NCI-H82 (cell line): ENCODE data around the gene MOG.
A peak's percentile ranks its signal among the peaks of the same experiment; 100 is the strongest.

Experiments used
- DNase-seq: peaks from one replicate; lab custom pipeline; 2025; lab: John Stamatoyannopoulos, UW

MOG gene

GRCh38 chr6:29656798-29657197 is at the start of gene MOG:
Gene MOG, plus strand, starts transcription at chr6:29657092. Its CDS starts 118 bp downstream, at chr6:29657210.
- no peak for DNase-seq

DNA sequence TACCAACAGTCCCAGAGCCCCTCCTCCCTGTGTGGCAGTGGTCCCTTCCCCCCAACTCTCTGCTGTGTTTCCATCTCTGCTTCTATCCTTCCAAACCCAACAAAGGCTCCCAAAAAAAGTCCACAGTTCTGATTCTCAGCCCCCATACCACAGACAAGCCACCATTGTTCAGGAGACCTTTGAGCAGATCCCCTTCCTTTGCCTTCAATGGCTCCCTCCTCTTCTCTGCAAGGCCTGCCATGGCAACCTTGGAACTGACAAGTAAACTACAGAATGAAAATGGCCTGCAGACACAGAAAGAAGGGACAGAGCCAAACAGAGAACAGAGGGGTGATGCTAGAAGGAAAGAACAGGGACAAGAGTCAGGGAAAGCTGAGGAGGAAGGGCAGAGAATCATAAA is 48.8 kb upstream of the MOG start:
- no peak for DNase-seq

DNA sequence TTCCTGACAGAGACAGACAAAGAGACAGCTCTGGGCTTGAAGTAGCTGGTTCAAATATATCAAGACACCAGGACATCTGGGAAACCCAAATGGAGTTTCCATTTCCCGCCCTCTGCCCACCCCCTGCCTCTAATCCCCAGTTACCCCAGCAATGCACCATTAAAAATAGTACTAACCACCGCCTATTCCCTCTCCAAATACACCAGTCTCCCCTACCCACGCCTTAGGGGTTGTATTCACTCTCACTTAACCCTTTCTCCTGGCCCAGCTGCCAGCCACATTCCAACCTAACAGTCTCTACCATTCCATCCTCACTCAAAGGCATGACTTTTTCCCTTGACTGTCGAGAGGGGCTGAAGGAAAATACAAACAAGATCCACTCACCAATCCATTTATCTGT is 46.4 kb upstream of the MOG start:
- no peak for DNase-seq

DNA sequence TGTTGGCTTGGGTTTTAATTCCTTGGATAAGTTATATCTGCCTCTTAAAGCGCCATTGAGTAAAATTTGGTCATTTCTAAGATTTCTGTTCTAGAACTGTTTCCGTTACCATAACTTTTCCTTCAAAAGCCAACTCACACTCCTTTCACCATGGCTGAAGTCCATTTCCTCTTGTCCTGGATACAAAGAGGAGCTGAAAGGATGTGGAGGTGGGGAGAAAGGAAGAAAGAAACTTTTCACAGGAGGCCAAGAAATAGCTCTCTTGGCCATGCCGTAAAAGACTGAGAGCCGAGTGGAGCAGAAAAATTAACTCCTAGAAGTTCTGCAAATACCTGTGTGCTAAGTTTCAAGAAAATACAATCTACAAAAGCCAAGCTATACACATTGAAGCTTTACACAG is 45.5 kb upstream of the MOG start:
- DNase-seq, result no peak

DNA sequence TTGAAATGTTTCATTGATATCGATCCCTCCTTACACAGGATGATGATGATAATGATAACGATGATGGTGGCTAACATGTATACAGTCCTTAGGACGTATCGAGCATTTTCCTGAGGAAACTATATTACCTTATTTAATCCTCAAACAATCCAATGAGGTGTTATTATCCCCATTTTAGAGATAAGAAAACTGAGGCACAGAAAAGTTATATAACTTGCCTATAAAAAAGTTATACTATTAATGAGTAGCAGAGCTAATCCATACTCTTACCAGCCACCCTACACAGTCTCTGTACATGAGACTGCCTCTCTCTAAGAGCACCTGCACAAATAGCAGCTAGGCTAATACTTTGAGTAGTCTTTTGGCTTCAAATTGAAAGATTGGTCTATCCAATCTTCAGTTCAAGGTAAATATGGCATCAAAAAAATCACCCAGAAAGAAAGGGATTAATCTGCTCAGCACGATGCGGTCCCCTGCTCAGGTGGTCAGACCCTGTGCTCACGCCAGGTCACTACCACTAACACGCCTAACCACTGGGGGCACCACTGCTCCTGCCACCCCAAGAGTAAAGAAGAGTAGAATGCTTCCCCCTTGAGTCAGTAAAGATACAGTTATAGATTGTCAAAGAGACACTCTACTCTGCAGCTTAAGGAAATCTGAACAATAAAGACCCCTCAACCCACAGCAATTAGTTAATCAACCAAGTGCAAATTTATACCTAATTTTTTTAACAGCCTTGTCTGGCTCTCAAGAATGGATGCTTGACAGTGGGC is 38.9 kb upstream of the MOG start:
- peak; percentile 10 for DNase-seq

DNA sequence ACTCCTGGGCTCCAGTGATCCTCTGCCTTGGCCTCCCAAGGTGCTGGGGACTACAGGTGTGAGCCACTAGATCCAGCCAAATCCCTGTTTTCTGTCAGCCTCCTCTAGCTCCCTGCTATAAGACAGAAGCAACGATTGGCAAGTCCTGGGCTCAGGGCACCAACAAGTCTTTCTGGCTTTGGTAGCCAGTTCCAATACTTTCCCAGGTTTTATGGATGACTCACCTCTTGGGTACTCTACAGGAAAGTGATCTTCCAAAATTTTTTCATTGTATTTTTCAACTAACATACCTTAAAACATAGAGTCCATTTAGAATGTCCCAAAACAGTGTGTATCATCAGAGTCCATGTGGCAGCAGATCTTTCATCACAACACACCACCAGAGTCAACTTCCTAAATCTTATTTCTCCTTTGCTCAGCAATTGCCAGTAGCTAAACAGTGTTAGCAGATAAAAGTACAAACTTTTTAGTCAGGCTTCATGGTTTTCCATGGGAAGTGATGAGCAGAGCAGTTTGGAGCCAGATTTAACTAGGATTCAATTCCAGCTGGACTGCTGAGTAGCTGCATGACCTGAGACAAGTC is 37.2 kb upstream of the MOG start:
- DNase-seq, result no peak

- DNase-seq, result no peak
Measured at GRCh38 chr6:29620630-29621029, 36.3 kb upstream of the MOG start.

- DNase-seq, result no peak
Measured at GRCh38 chr6:29624520-29624961, 32.4 kb upstream of the MOG start.

- DNase-seq, result no peak
Measured at GRCh38 chr6:29625337-29625930, 31.5 kb upstream of the MOG start.

GRCh38 chr6:29626948-29627754 is 29.7 kb upstream of the MOG start:
- peak; percentile 46 for DNase-seq

DNA sequence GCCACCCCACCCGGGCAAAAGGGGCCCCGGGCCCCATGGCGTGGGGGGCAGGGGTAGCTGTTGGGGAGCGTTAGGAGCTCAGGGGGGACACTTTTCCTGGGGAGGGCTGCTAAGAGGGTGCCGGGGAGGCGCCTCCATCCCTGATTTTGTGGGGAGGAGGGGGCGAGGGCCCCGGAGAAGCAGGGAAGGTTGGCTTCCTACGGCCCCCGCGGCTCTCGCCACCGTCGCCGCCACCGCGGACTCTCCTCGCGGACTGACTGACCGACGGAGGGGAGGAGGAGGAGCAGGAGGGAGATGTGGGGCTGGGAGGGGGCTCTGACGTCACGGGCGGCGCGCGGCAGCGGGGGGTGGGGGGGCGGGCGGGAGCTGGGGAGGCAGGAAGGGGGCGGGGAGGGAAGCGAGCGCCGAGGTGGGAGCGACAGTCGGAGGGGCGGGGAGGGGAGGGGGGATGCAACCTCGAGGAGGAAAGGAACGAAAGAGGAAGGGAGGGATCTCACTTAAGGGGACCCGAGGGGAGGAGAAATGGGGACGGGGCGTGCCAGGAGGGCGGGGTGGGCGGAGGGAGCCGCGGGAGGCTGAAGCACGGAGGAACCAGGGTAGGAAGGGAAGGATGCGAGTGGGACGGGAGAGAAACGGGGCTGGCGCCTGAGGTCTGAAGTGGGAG is 29.0 kb upstream of the MOG start:
- peak; percentile 94 for DNase-seq

DNA sequence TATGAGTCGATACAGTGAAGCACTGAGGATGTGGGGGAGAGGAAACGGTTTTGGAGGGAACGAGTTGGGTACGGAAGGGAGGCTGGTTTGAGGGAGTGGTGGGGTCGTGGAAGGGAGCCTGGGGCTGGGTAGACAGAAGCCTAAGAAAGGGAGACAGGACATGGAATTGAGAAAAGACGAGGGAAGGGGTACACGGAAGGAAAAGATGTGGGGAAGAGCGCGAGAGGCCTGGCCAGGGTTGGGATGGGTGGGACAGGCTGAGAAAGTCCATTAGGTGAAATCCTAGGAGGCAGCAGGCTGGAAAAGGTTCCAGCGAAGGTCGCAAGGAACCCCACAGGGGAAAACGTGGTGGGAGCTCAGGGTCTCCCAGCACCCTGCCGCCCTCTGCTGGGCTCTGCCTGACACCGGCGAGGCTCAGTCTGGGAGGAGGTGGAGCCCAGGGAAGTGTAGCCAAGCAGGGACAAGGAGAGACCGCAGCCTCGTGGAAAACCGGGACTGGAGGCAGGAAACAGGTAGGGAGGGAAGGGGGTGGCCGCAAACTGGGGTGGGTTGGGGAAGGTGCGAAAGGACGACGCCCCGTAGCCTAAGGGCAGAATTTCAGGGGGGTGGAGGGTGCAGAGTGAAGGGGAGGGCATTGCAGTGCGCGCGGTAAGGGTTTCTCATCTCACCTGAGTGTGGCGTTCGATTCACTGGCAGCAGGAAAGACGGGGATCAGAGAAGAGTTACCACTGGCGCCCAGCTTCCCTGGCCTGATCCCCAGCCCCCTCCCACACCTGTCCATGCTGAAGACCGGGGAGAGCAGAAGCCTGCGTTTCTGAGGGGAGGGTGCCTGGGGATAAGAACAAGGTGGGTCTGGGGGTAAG is 28.2 kb upstream of the MOG start:
- DNase-seq, result peak; percentile 97

DNA sequence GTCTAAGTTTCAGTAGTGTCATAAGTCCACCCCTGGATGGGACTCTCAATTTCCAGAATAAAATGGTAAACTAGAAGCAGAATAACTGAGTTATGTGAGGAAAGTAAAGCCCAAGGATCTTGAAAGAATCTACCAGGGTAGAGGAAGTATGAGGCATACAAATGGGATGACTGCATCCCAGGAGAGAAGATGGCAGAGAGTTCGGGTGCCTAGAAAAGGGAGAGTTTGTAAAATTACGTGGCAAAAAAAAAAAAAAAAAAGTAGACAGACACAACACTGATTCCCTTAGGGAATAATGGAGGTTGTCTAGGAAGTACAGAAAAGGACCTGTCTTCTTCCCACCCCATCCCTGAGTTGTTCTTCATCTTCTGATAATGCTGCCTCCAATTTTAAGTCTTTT is 27.3 kb upstream of the MOG start:
- no peak for DNase-seq

GRCh38 chr6:29630315-29630714 is 26.6 kb upstream of the MOG start:
- DNase-seq, result no peak

GRCh38 chr6:29631209-29631810 is 25.6 kb upstream of the MOG start:
- DNase-seq, result peak; percentile 23

DNA sequence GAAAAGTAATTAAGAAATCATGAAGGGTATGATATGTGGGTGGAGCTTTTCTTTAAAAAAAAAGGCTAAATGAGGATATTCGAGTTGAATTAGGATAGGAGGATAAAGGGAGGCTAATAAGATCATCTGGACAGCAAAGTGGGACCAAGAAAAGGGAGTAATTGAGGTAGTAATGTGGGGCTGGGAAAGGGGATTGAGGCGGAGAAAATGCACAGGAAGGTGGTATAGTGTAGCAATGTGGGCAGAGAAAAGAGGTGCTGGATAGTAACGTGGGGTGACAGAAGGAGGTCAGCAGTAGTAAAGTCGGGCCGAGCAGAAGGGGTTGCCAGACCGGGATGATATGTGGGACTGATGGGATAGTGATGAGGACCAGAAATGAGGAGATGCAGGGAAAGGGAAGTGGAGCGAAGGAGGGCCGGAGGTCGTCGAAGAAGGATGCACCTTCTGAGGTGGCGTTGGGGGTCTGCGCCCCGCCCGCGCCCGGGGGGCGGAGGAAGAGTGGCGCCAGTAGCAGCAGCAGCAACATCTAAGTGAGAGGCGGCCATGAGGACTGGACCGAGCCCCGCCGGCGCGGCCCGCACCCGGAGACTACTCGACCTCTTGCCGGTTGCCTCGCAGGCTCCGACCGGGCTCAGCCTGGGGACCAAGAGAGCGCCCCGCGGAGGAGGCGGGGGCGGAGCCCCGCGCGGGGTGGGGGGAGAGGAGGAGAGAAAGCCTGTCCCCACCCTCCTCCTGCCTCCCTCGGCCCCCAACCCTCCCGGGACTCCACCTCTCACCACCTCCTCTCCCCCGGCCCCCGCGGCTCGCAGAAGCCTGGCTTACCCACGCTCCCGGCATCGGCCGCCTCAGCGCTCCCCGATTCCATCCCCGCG is 24.8 kb upstream of the MOG start:
- DNase-seq, result peak; percentile 82

DNA sequence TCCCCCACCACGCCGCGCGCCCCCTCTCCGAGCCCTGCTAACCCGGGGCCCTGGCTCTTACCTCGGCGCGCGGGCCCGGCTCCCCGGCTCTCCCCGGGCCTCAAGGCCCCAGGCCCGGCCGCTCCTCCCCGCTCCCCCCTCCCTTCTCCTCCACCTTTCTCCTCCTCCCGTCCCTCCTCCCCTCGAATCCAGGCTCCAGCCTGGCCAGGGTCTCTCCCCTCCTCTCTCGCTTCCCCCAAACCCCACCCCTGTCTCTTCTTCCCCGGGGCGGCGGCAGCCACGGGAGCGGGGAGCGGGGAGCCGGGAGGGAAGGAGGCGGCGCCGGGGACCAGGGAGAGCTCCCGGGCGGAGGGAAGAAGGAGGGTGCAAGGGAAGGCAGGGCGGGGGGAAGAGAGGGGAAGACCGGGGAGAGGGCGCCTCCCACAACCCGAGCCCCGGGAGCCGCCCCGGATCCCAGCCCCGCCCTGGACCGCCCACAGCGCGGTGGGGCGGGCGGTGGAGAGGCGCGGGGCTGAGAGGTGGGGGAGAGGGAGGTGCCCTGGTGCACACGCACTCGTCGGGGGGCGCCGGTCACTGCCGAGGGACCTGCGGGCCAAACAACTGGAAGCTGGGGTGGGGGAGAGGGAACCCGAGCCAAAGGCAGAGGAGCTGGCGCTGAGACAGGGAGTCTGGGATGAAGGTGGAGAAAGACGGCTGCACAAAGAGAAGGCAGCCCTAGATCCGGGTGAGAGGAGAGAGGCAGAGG is 23.9 kb upstream of the MOG start, which contains the start of gene GABBR1:
GABBR1 (minus strand) TSS at position 395 of the 745 bp plus-strand sequence. CDS start 798 bp downstream, outside the sequence.
- peak; percentile 93 for DNase-seq

DNA sequence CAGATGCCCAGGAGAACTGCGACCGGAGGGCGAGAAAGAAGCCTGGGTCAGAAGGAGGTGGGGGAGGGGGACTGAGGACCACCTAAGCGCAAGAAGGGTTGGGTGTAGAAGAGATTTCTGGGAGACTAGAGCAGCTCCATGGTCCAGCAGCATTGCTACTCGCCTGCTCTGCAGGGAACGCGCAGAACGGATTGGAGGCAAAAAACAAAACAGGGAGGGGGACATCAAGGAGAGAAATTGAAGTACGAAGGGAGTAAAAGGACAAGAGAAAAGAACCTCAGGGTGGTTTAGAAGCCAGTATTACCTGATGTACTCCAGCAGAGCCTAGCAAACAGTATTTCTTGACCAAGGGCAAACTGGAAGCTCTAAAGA is 23.4 kb upstream of the MOG start:
- DNase-seq, result no peak

GRCh38 chr6:29637247-29637646 is 19.6 kb upstream of the MOG start:
- no peak for DNase-seq
